Mesenchymal stem cell (in vitro differentiated cells and primary cell): ENCODE results near the gene GTF2F2.

Experiments
- DNase-seq: peaks from one replicate; pipeline ENCODE4 v3.0.0-alpha.2; 2013
- H2AFZ ChIP-seq: one replicate; pipeline ENCODE4 v1.6.1; 2013; ENCODE audit warnings: low read depth, mild to moderate bottlenecking, control low read depth, inconsistent platforms, low read length, moderate library complexity
- H2AK5ac ChIP-seq: 2 replicates; pipeline ENCODE4 v1.6.1; 2013; ENCODE audit warnings: low read length, moderate library complexity, mild to moderate bottlenecking, inconsistent platforms; ENCODE audit not compliant: severe bottlenecking
- H2BK120ac ChIP-seq: one replicate; pipeline ENCODE4 v1.6.1; 2013; ENCODE audit warnings: low read depth, mild to moderate bottlenecking, inconsistent platforms, low read length, moderate library complexity
- H2BK12ac ChIP-seq, 2 experiments: one replicate each; pipeline ENCODE4 v1.6.1; 2013; ENCODE audit warnings: inconsistent platforms in 2 of 2, low read length in 2 of 2, mild to moderate bottlenecking in 2 of 2, moderate library complexity in 2 of 2, control low read depth in 1 of 2
- H2BK15ac ChIP-seq: one replicate; pipeline ENCODE4 v1.6.1; 2013; ENCODE audit warnings: mild to moderate bottlenecking, low read depth, inconsistent platforms; ENCODE audit not compliant: poor library complexity, severe bottlenecking
- H2BK5ac ChIP-seq: 2 replicates; pipeline ENCODE4 v1.6.1; 2013; ENCODE audit warnings: low read depth, mild to moderate bottlenecking, low read length, control low read depth, inconsistent platforms; ENCODE audit not compliant: poor library complexity, severe bottlenecking
- H3K14ac ChIP-seq, 2 experiments: one replicate each; pipeline ENCODE4 v1.6.1; 2013; ENCODE audit warnings: inconsistent platforms in 2 of 2, low read length in 2 of 2, control low read depth in 1 of 2, mild to moderate bottlenecking in 1 of 2, moderate library complexity in 1 of 2
- H3K18ac ChIP-seq, 2 experiments: one replicate each; pipeline ENCODE4 v1.6.1; 2013; ENCODE audit warnings: inconsistent platforms in 2 of 2, low read length in 2 of 2, control low read depth in 1 of 2, low read depth in 1 of 2, mild to moderate bottlenecking in 1 of 2
- H3K23ac ChIP-seq, 2 experiments: one replicate each; pipeline ENCODE4 v1.6.1; 2013; ENCODE audit warnings: inconsistent platforms in 2 of 2, low read length in 2 of 2, mild to moderate bottlenecking in 2 of 2, moderate library complexity in 2 of 2, control low read depth in 1 of 2
- H3K27ac ChIP-seq: 2 replicates; pipeline ENCODE4 v1.5.1; 2013; ENCODE audit warnings: mild to moderate bottlenecking, moderate library complexity, low read length, control low read depth, inconsistent platforms; ENCODE audit not compliant: poor library complexity, severe bottlenecking
- H3K27me3 ChIP-seq, 2 experiments: 2 replicates each; pipeline versions ENCODE4 v1.6.1 to v1.7.0; 2013; ENCODE audit warnings: low read length in 2 of 2, mild to moderate bottlenecking in 2 of 2, moderate library complexity in 2 of 2, control low read depth in 1 of 2, inconsistent platforms in 1 of 2; ENCODE audit not compliant: control insufficient read depth in 1 of 2, insufficient read depth in 1 of 2
- H3K36me3 ChIP-seq, 2 experiments: 2 replicates each; pipeline versions ENCODE4 v1.6.1 to v1.7.0; 2013; ENCODE audit warnings: low read length in 2 of 2, control low read depth in 1 of 2, inconsistent platforms in 1 of 2, low read depth in 1 of 2, mild to moderate bottlenecking in 1 of 2; ENCODE audit not compliant: insufficient read depth in 2 of 2, control insufficient read depth in 1 of 2
- H3K4ac ChIP-seq, 2 experiments: one replicate each; pipeline ENCODE4 v1.6.1; 2013; ENCODE audit warnings: inconsistent platforms in 2 of 2, low read length in 2 of 2, mild to moderate bottlenecking in 2 of 2, moderate library complexity in 2 of 2, control low read depth in 1 of 2, low read depth in 1 of 2
- H3K4me1 ChIP-seq: 2 replicates; pipeline ENCODE4 v1.6.1; 2013; ENCODE audit warnings: low read depth, low read length, control low read depth; ENCODE audit not compliant: control insufficient read depth, insufficient read depth
- H3K4me2 ChIP-seq: 2 replicates; pipeline ENCODE4 v1.6.1; 2013; ENCODE audit warnings: low read length, mild to moderate bottlenecking, inconsistent platforms; ENCODE audit not compliant: poor library complexity, severe bottlenecking
- H3K4me3 ChIP-seq, 2 experiments: 2 replicates each; pipeline versions ENCODE4 v1.5.1 to v1.7.0; 2013; ENCODE audit warnings: low read length in 2 of 2, mild to moderate bottlenecking in 2 of 2, control low read depth in 1 of 2, low read depth in 1 of 2; ENCODE audit not compliant: insufficient read depth in 1 of 2
- H3K79me1 ChIP-seq: replicated peaks from 2 replicates; pipeline ENCODE4 v1.6.1; 2013; ENCODE audit warnings: mild to moderate bottlenecking, control low read depth, low read length, inconsistent platforms; ENCODE audit not compliant: poor library complexity, severe bottlenecking
- H3K9ac ChIP-seq: 2 replicates; pipeline ENCODE4 v1.7.0; 2013; ENCODE audit warnings: mild to moderate bottlenecking, low read length, moderate library complexity
- H3K9me3 ChIP-seq: 2 replicates; pipeline ENCODE4 v1.7.0; 2013; ENCODE audit warnings: mild to moderate bottlenecking, low read length; ENCODE audit not compliant: control insufficient read depth
- H4K8ac ChIP-seq: one replicate; pipeline ENCODE4 v1.6.1; 2013; ENCODE audit warnings: inconsistent platforms, mild to moderate bottlenecking, low read length, moderate library complexity
- H4K91ac ChIP-seq: one replicate; pipeline ENCODE4 v1.6.1; 2013; ENCODE audit warnings: mild to moderate bottlenecking, low read length, inconsistent platforms
- WGBS: methylation state at CpG from one replicate; pipeline ENCODE4 v1.1.7; 2013; ENCODE audit warnings: mixed read lengths; 5-methylcytosine and 5-hydroxymethylcytosine counted together

GTF2F2 gene

DNA sequence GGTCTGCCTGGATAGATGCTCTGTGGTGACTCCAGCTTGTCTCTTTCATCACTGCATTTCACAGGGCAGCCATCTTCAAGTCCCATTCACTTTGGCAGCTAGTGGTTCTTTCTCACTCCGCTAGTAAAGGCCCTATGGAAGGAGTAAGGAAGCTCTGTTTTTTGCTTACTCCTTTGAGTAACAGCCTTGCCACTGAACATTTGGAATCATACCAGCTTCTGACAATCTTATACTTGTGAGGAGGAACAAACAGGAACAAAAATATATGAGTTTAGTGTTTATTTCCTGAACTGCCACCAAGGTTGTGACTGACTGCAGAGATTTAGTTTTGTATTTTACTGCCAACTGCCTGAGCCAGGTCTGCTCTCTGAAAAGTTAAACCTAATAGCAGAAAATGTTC, 41.9 kb downstream of the GTF2F2 start:
- H3K79me1 ChIP-seq, result peaks cover 28% of the 10 kb centered on the region
- H3K36me3 ChIP-seq, result peaks cover 4 to 26% of the 10 kb centered on the region in 2 experiments
- no peak overlapping the region for H2BK120ac ChIP-seq
- no peak overlapping the region for H3K4me2 ChIP-seq
- no peak overlapping the region for H3K23ac ChIP-seq
- no peak overlapping the region for H4K91ac ChIP-seq
- H3K4me3 ChIP-seq, result no peak overlapping the region
- H3K27ac ChIP-seq, result peak overlapping the region; percentile 73
- H3K18ac ChIP-seq, result peak overlapping the region in 1 of 2 experiments; percentile 2
- H2AK5ac ChIP-seq, result peak overlapping the region; percentile 56
- no peak overlapping the region for H3K4ac ChIP-seq
- H3K9me3 ChIP-seq, result no peaks in the 10 kb centered on the region
- peak overlapping the region; percentile 72 for H4K8ac ChIP-seq
- H2BK15ac ChIP-seq, result no peak overlapping the region
- H2AFZ ChIP-seq, result no peak overlapping the region
- no peaks in the 10 kb centered on the region for H3K27me3 ChIP-seq
- no CpG with 5 or more reads among the region's 1 CpG for WGBS
- peaks cover 4% of the 10 kb centered on the region for H3K4me1 ChIP-seq
- H2BK5ac ChIP-seq, result no peak overlapping the region
- peak; percentile 64 for DNase-seq
- no peak overlapping the region for H3K14ac ChIP-seq
- no peak overlapping the region for H2BK12ac ChIP-seq
- peak overlapping the region; percentile 75 for H3K9ac ChIP-seq

DNA sequence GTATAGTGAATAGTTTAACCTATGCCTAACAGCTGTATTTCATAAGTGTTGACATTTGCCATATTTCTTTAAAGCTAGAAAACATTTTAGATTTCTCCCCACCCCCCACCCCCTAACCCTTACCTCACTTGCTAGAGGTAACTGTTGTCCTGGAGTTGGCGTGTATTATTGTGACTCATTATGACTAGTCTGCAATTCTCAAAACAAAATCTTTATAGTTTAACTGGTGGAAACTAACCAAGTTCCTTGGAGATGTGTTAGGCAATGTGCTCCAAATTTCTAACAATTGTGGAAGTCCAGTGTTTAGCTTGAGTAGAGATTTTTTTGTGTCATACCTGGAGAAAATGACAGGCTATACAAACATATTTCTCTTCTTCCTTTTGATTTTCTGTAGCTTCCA, 42.5 kb downstream of the GTF2F2 start:
- H3K36me3 ChIP-seq, result peaks cover 4 to 24% of the 10 kb centered on the region in 2 experiments
- H3K18ac ChIP-seq, result no peak overlapping the region
- no peak overlapping the region for H4K91ac ChIP-seq
- H3K27me3 ChIP-seq, result no peaks in the 10 kb centered on the region
- H3K9ac ChIP-seq, result peak overlapping the region; percentile 75
- H3K27ac ChIP-seq, result peak overlapping the region; percentile 37
- no peak overlapping the region for H2BK120ac ChIP-seq
- DNase-seq, result peak; percentile 85
- WGBS, result no CpG with 5 or more reads among the region's 1 CpG
- H3K4me2 ChIP-seq, result no peak overlapping the region
- no peak overlapping the region for H2BK5ac ChIP-seq
- no peaks in the 10 kb centered on the region for H3K9me3 ChIP-seq
- H2BK12ac ChIP-seq, result no peak overlapping the region
- peaks cover 28% of the 10 kb centered on the region for H3K79me1 ChIP-seq
- peaks cover 4% of the 10 kb centered on the region for H3K4me1 ChIP-seq
- no peak overlapping the region for H3K14ac ChIP-seq
- no peak overlapping the region for H3K4ac ChIP-seq
- no peak overlapping the region for H2AFZ ChIP-seq
- peak overlapping the region in 1 of 2 experiments; percentile 23 for H3K4me3 ChIP-seq
- no peak overlapping the region for H3K23ac ChIP-seq
- no peak overlapping the region for H4K8ac ChIP-seq
- H2AK5ac ChIP-seq, result no peak overlapping the region
- H2BK15ac ChIP-seq, result no peak overlapping the region

DNA sequence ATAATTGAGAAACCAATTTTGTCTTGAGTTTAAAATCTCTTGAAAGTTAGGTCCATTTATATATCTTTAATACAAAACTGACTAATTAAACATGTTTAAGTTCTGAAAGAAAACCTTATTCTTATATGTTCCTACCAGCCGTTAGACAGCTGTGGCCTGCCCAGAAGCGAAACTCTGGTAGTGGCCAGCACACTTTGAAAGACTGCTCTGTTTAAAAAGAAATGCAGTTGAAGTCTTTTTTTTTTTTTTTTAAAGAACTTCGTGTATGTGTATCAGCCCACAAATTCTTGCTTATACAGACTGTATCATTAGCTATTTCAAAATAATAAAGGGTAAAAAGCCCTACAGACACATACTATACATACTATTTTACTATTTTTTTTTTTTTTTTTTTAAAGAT, 46.5 kb downstream of the GTF2F2 start:
- H2BK120ac ChIP-seq, result no peak overlapping the region
- H2BK12ac ChIP-seq, result no peak overlapping the region
- H2BK5ac ChIP-seq, result no peak overlapping the region
- H3K9me3 ChIP-seq, result no peaks in the 10 kb centered on the region
- no peak overlapping the region for H4K8ac ChIP-seq
- H2BK15ac ChIP-seq, result no peak overlapping the region
- H3K23ac ChIP-seq, result no peak overlapping the region
- WGBS, result 75% methylated on average over 2 of the region's 3 CpGs
- no peaks in the 10 kb centered on the region for H3K27me3 ChIP-seq
- H3K27ac ChIP-seq, result no peak overlapping the region
- no peak overlapping the region for H2AFZ ChIP-seq
- peaks cover 28% of the 10 kb centered on the region for H3K79me1 ChIP-seq
- no peak overlapping the region for H4K91ac ChIP-seq
- no peak overlapping the region for H3K18ac ChIP-seq
- peaks cover 2 to 11% of the 10 kb centered on the region in 2 experiments for H3K36me3 ChIP-seq
- no peak for DNase-seq
- no peak overlapping the region for H3K4ac ChIP-seq
- H3K4me3 ChIP-seq, result no peak overlapping the region
- peaks cover 3% of the 10 kb centered on the region for H3K4me1 ChIP-seq
- no peak overlapping the region for H3K9ac ChIP-seq
- no peak overlapping the region for H3K14ac ChIP-seq
- no peak overlapping the region for H3K4me2 ChIP-seq
- no peak overlapping the region for H2AK5ac ChIP-seq

DNA sequence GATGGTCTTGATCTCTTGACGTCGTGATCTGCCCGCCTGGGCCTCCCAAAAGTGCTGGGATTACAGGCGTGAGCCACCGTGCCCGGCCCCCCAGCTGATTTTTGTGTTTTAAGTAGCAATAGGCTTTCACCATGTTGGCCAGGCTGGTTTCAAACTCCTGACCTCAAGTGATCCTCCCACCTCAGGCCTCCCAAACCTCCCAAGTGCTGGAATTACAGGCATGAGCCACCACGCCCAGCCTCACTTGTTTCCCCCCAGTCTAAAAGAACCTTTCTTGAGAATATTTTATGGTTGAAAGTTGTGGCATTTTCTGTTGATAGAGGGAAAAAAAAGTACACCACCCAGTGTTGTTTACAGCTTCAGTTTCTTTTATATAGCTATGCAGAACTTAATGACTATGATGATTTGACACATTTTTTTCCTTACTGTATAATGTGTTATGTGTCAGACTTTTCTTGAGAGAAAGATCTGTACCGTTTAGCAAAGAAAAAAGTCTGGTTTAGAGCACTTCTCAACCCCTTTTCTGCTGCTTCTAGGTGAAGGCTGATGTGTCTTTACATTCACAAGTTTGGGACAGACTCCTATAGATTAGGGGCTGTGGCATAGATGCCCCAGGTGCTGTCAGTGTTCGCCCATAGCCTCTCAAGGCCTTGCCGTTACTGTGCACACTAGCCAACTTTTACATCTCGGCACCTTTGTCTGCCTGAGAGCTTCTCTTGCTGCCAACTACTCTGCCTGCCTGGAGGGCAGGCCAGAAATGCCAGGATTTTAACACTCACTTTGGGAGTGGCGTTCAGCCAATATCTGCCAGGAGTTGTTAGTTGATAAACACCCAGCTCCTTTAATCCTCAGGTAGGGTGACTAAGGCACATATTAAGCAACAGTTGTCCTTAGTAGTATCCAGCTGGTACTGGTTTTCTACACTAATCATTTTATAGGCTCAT, 47.6 kb downstream of the GTF2F2 start:
- WGBS, result 92% methylated on average over 11 of the region's 12 CpGs
- H2BK5ac ChIP-seq, result no peak overlapping the region
- peaks cover 30% of the 10 kb centered on the region for H3K79me1 ChIP-seq
- H3K4me1 ChIP-seq, result peaks cover 3% of the 10 kb centered on the region
- no peak overlapping the region for H3K4ac ChIP-seq
- no peak overlapping the region for H4K8ac ChIP-seq
- H2AK5ac ChIP-seq, result no peak overlapping the region
- no peak overlapping the region for H2BK15ac ChIP-seq
- H4K91ac ChIP-seq, result no peak overlapping the region
- no peaks in the 10 kb centered on the region for H3K9me3 ChIP-seq
- no peak overlapping the region for H3K27ac ChIP-seq
- peak; percentile 31 for DNase-seq
- no peak overlapping the region for H2AFZ ChIP-seq
- H2BK120ac ChIP-seq, result no peak overlapping the region
- no peak overlapping the region for H3K4me2 ChIP-seq
- no peak overlapping the region for H3K23ac ChIP-seq
- no peaks in the 10 kb centered on the region for H3K27me3 ChIP-seq
- no peak overlapping the region for H3K4me3 ChIP-seq
- H3K36me3 ChIP-seq, result peaks cover 2 to 13% of the 10 kb centered on the region in 2 experiments
- H3K14ac ChIP-seq, result no peak overlapping the region
- H3K18ac ChIP-seq, result no peak overlapping the region
- H3K9ac ChIP-seq, result no peak overlapping the region
- H2BK12ac ChIP-seq, result no peak overlapping the region
